Fibroblast of skin of left quadriceps (primary cell): Measurements from ENCODE around the gene DHX16.
"Not testable (repeated sequence)": the region's sequence is repeated elsewhere in the genome, so short reads cannot be mapped to it uniquely, and the experiment has no call there.

Source experiments
- DNase-seq, 2 experiments: peaks; one replicate each; pipeline ENCODE4 v3.0.0-alpha.2; 2013; ENCODE audit warnings: low read depth in 2 of 2

The DHX16 gene

DNA sequence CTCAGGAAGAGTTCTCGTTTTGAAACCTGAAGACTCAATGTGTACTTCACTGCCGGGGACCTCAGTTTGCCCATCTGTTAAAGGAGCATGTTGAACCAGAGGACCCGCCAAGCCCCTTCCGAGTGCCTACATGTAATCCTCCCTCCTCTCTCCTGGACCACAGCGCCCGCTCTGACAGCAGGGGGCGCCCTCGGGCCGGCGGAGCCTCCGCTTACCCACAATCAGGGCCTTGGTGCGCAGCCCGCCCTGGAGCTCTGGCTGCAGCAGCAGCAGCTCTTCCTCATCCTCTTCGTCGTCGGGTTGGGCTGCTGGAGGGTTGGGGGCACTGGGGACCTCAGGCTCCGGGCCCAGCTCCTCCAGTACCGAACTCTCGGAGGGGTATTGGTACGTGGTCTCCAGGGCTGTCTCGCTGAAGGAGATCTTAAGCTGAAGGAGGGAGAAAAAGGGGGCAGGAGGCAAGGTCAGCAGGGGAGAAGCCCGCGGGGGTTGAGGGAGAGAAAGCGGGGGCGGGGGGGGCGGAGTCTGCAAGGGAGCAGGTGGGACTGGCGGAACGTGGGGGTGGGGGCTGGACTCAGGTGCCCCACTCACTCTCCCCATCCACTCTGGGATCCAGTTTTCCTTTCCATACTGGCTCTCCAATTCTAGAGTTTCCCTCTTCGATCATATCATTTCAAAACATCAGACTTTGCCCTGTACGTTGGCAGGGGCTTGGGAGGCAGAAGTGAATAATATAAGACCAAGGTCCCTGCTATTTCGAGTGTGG, 6.3 kb upstream of the DHX16 start:
- DNase-seq, result peak; percentile 51 to 55

DNA sequence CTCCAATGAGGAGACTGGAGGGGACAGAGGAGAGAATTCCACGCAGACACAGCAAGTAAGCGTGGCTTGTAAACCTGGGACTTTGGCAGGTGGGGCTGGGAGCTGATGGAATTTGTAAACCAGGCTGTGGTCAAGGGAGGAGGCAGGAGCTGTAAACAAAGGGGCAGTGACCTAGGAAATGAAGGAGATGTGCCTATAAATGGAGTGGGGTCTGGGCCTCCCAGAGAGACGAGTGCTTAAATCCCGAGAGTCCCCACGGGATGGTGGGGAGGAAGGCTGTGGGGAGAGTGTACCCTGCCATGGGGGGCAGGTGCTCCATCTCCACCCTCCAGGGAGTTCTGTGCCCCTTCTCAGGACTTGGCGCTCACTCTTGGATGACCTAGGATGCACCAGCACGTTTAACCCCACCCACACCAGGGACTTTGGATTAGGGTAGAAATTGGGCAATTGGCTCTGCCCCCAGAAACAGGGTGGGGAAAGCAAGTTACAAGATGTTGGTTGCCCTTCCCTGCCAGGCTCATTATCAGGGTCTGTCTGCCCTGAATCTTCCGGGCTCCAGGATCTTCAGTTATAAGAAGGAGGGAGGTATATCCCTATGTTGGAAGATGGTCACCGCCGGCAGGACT, 4.0 kb upstream of the DHX16 start:
- no peak for DNase-seq

DNA sequence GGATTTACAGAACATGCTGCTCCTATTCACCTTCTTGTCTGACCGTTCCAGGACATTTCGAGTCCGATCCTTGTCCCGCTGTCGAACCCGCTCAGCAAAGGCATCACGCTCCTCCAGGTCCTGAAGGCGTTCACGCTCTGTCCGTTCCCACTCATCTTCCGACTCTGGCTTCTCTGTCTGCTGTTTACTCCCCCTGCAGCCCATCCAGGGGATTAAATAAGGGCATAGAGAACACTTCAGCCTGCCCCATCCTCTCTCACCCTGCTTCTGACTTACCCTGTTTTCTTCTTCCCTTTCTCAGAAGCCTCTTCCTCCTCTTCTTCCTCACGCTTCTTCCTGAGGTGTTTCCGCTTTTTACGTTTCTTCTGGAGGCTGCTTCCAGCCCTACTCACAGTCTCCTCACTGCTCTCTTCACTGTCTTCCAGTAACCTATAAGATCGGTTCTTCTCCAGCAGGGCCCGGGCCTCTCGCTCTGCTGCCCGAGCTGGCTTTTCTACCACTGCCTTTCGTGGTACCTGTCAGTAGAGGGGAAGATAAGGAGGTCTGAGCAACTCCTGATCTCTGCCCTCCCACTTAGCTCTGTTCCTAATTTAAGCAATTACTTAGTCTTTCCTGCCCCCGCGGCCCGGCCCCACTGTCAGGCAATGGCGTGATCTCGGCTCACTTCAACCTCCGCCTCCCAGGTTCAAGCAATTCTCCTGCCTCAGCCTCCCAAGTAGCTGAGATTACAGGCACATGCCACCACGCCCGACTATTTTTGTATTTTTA, 1.9 kb downstream of the DHX16 start:
- no peak for DNase-seq

DNA sequence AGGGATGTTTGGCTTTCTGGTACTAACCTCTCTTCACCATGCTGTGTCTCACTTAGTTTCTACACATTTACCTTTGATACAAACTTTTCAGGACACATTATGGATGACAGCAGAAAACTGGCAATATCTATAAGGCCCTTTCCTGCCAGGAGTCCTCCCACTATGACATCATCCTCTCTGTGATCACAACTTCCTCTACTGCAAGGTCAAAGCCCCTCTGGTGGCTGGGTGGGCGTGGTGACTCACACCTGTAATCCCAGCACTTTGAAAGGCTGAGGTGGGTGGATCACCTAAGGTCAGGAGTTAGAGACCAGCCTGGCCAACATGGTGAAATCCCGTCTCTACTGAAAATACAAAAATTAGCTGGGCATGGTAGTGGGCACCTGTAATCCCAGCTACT, 6.5 kb downstream of the DHX16 start:
- DNase-seq, result not testable (repeated sequence)

DNA sequence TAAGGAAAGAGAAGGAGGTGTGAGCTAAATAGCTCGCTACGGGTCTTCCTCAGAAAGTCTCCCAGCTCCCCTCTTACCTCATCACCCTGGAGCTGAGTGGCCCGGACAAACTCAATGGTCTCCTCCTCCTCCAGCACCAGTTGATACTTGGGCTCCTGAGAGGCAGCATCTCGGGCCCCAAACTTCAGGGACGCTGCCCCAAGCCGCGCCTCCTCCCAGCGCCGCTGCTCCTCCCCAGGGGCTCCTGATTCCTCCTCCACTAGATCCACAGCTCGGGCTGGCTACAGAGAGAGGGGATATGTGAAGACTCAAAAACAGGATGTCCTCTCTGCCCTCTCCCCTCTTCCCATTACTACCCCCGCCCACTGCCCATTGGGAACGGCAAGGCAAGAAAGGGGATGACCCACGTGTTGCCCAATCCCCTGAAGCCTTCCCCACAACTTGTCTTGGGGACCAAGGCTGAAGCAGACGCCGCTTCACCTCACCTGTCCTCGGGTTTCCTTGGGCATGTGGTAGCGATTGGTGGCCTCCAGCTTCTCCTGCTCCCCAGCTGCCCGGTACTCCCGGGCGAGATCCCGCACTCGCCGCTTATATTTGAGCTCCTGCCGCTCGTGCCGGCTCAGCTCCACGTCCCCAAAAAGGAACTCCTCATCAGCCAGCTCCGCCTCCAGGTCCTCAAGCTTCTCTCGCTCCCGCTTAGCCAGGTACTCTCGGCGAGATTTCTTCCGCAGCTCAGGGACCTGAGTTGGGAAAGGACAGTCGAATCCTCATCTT, 7.6 kb downstream of the DHX16 start:
- no peak for DNase-seq

DNA sequence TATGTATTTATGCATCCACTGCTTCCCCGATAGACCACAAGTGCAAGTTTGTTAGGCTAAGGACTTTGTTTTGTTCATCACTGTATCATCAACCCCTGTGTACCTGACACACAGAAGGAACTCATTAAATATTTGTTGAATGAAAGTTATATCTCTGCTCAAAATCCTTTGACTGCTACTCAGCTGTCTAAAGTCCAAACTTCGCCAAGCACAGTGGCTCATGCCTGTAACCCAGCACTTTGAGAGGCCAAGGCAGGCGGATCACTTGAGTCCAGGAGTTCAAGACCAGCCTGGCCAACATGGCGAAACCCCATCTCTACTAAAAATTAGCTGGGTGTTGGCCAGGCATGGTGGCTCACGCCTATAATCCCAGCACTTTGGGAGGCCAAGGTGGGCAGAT, 14.9 kb downstream of the DHX16 start:
- not testable (repeated sequence) for DNase-seq

DNA sequence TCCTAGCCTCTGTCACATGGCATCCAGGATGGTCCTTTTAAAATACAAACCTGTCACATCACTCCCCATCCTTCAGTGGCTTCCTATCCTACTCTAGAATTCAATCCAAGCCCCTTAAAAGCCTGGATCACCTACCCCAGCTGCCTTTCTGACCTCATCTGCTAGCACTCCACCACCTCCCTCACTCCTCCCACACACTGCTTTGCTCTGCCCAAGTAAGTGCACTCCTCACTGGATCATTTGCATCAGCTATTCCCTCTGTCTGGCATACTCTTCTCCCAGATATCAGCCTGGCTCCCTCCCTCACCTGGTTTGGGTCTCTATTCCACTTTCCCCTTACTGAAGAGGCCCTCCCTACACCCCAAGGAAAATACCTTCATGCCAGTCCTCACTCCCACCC, 15.4 kb downstream of the DHX16 start:
- DNase-seq, result no peak

DNA sequence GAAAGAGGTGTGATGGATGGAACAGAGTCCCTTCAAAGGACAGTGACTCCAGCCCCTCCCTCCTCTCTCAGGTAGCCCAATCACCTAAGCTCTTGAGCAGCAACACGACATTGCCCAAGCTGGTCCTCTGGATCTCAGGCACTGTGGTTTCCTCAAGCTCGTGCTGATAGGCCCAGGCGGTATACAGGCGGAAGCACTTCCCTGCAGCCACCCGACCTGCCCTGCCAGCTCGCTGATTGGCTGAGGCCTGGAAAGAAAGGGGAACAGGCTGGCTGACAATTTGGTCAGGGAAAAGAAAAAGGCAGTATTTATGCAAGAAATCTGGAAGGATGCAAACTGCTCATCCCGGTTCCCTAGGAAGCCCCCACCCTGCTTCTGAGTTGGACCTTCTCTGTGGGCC, 16.3 kb downstream of the DHX16 start:
- no peak for DNase-seq

DNA sequence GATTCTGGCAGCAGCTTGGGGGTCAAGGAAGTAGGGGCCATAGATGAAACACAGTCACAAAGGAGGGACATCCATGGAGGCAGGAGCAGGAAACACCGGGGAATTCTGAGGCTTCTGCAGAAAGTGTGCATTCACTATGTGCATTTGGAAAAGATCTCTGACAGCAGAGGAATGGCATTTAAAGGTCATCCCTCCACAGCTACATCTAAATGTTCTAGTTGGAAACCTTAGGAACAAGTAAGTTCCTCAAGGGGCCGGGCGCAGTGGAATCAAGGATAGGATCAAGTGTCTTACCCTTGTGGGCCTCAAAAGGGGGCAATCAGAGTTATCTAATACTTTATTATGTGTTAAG, 17.1 kb downstream of the DHX16 start:
- DNase-seq, result no peak

DNA sequence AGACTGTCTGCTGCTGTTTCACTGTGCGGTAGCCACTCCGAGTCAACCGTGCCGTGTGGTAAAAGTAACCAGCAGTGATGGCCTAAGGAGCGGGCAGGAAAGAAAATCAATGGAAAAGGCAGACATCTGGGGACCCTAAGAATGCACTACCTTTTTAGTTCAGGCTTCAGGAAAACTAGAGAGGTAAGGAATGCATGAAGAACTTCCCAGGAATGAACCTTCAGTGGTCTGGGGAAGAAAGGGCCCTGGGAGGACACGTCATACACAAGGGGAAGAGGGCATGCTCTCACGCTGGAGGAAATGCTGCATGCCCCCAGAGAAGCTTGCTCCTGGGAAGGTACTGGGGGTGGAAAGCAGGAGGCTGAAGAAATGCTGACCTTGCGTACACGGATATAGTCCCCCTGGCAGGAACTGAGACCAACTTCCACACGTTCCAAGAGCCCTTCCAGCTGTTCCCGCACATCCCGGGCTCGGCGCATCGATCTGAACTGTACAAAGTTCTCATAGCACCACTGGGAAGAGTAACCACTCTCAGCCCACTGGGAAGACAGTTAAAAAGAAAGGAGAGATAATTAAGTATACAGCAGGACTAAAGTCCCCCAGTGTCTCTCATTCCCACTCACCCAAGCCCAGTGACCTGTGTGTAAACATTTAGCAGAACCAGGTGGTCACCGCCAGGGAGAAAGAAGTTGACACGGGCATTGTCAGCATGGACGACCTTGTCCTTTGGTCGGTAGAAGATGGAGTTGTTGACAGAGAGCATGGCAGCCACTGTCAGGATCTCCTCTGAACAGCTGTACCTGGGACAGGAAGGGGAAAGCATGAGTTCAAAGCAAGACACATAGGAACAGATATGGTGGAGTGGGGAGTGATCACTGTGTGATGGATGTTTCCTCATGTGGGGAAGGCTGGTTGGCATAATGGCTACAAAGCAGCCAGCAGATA, 17.7 kb downstream of the DHX16 start:
- no peak for DNase-seq

DNA sequence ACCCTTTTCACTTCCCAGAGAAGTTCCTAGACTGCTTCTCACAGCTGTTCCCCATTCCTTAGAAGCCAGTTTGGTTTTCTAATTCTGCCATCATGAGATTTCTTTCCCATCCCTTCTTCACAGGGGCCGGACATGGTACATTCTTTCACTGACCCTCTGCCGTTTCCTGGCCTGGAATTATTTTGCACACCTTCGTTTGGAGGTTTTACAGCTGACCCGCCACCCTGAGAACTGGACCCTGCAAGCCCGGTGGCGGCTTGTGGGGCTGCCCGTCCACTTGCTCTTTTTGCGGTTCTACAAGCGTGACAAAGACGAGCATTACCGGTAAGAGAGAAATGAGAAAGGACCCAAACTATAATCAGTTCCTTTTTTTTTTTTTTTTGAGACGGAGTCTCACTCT, 21.7 kb downstream of the DHX16 start:
- no peak for DNase-seq

DNA sequence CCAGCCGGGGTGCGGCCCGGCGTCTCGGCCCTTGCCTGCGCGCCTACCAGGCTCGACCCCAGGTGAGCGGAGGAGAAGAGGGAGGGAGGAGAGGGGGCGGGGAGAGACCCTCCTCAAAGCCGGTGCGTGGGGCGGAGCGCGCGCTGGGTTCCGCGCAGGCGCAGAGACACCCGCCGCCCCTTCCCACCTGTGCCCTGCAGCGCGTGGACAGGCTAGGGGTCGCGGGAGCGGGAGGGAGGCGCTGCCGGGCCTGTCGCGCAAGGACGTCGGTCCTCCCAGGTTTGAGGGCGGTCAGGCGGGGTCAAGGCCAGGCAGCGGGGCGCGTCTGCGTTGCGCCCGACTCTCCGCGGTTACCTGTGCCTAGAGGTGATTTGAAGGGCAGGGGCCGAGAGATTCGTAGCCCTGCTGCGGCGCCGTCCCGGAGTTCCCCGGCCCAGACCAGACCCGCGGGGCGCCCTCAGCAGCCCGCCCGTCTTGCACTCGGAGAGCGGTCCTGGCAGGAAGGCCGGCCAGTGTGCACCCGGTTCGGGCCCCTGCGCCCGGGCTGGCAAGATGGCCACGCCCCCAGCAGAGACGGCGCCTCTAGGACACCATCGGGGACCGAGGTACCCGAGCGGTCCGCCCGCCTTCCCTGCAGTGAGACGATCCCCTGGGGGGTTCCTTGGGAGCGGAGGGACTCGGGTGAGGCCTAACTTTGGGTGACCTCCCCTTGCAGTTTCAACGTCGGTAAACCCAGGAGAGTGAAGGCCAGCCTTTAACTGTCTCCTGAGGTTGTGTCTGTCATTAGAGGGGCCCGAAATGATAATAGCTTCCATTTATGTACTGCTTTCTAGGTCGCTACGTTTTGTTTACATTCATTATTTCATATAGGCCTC, 25.3 kb downstream of the DHX16 start:
- no peak for DNase-seq

DNA sequence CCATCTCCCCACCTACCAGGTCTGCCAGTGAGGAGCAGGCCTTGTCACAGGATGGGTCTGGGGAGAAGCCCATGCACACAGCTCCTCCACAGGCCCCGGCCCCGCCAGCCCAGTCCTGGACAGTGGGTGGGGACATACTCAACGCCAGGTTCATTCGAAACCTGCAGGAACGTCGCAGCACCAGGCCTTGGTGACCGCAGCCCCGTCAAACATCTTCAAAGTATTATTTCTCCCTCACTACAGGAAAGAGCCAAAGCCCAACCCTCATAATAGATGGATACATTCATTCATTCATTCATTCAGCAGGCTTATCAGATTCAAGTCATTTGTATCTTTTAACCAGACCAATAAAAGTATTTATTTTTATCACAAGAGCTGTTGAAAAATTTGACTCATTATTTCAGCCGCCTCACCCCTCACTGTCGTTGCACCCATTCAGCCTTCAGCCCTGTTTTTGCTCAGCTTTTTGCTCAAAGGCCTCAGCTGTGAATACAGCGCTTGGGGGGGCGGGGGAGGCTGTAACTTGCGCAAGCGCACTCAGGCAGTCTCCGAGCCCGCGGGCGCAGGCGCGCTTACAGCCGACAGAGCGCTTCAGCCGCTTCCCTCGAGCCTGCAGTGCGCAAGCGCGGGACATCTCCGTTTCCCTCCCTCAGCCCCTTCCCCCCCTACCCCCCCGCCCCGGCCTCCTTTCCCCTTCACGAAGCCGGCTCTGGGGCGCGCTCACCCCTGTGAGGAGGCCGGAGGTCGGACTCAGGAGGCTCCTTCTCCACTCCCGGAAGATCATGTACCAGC, 26.2 kb downstream of the DHX16 start, which contains the start of gene C6orf136:
Gene C6orf136 (plus strand): TSS at position 684 of the 792 bp plus-strand sequence. CDS start 99 bp downstream, at position 783.
- DNase-seq, result peak; percentile 75 to 82

DNA sequence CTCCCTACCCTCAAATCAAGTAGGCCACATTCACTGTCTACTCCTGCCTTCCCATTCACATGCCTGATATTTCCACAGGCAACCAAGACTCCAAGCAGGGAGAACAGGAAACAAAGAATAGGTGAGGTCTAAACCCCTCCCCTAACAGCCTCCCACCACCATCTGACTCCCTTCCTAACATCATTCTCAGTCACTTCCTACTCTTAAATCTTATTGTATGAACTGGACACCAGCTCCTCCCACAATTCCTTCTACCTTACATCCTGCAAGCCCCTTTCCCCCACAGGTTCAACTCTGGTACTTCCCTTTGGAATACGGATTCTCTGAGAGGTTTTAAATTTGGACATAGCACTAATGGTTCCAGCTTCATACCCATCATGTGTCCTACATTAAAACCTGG, 26.8 kb downstream of the DHX16 start:
- no peak for DNase-seq

DNA sequence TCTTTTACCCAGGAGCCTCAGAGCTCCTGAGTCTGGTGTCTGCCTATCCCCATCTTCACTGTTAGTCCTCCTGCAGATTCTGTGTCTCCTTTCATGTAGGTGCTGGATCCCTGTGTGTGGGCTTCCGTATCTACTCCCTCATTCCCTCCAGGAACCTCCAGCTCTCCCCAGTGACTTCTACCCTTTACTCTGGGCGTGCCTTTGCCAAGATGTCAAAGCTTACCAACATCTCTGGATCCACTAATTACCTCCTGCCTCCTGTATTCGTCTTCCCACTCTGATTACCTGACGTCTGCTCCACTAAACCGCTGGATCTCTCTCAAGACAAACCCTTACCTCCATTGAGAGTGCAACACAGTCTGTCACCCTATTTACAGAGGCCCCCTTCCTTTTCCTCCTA, 28.0 kb downstream of the DHX16 start:
- DNase-seq, result no peak

DNA sequence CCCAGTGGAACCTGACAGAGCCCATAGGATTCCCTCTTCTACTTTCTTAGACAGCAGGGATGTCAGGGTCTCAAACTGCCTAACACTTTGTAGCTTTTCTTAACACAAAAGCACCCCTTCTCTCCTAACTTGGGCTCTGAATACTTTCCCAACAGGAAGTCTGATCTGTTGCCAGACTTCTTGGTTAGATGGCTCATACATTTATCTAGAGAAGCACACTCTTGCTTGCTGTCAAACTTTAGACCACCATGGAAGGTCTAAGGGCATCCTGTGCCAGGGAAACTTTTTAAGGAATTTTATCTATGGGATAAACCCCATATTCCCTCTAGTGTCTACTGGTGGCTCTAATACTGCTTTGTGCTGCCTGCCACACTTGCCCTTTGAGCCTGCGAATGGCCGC, 29.1 kb downstream of the DHX16 start:
- DNase-seq, result no peak

DNA sequence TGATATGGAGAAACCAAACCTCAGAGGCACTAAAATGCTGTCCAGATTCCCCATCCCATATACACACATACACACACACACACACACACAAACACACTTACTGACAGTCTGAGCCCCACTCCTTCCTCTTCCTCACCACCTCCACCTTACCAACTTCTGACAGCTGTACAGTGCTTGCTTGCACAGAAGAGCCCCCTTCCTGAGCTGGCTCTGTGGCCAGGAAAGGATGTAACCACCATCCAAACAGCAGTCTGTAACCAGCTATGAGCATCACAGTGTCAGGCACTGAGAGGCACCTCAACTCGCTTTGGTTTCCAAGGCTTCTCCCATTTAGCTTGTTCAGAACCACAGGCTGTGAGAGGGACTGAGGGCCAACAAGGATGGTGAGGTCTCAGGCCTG, 31.8 kb downstream of the DHX16 start:
- DNase-seq, result no peak

DNA sequence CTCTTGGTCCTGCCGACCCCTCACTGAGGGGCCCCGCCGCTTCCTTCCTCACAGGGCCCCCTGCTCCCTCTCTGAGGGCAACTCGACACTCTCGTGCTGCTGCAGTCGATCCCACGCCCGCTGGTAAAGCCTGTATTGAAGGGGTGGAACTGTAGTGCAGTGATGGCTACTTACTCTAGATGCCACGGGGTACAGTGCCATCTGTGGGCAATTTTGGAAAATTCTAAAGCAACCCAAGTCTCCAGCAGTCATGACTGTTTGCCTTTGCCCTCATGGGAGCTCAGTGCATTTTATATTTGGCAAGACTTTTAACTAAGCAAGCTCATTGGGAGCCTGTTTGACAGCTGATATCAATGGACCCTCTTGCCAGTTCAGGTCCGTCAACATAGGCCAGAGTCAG, 32.3 kb downstream of the DHX16 start:
- no peak for DNase-seq

DNA sequence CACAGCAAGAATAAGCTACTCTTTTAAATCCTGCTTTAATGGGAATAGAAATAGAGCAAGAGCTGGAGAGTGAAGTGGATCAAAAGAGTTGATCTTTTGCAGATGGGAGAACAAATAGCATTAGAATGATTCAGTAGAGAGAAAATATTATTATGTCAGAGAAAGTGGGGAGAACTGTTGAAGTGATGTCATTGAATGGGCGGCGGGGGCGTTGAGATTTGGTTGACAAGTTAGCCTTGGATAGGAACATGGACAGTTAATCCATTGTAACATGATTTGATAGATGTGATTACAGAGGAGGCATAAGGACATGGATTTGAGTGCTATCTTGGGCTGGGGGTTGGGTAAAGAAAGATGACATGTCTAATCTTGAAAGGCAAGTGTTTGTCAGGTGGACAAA, 37.0 kb downstream of the DHX16 start:
- DNase-seq, result no peak
